ENCODE results near the gene LRRC46.
A peak's percentile ranks its signal among the peaks of the same experiment; 100 is the strongest.

Gene LRRC46

GRCh38 chr17:47834756-47835155 lies 3.3 kb downstream of the LRRC46 start:
- no peak for DNase-seq

GRCh38 chr17:47836601-47837000 lies 5.1 kb downstream of the LRRC46 start:
- DNase-seq = no peak

GRCh38 chr17:47837401-47838039 lies 6.0 kb downstream of the LRRC46 start:
- DNase-seq = no peak

GRCh38 chr17:47838636-47839035 lies 7.2 kb downstream of the LRRC46 start:
- no peak for DNase-seq

- DNase-seq = no peak
Measured at GRCh38 chr17:47839071-47839470, 7.6 kb downstream of the LRRC46 start.

GRCh38 chr17:47840001-47840741 lies 8.7 kb downstream of the LRRC46 start:
- DNase-seq = no peak

- DNase-seq = peak; percentile 85
Measured at GRCh38 chr17:47840742-47841487, 9.4 kb downstream of the LRRC46 start, which contains the start of gene SCRN2. TSS of gene SCRN2 (minus strand) at chr17:47841273. CDS start at chr17:47840843, 430 bp downstream.

- no peak for DNase-seq
Measured at GRCh38 chr17:47841488-47842291, 10.2 kb downstream of the LRRC46 start.

- DNase-seq = no peak
Measured at GRCh38 chr17:47843391-47843730, 11.9 kb downstream of the LRRC46 start.

GRCh38 chr17:47844227-47844626 lies 12.8 kb downstream of the LRRC46 start:
- DNase-seq = no peak

GRCh38 chr17:47844814-47845715 lies 13.6 kb downstream of the LRRC46 start:
- DNase-seq = no peak

GRCh38 chr17:47845716-47846075 lies 14.2 kb downstream of the LRRC46 start:
- DNase-seq = no peak

GRCh38 chr17:47846716-47847340 lies 15.4 kb downstream of the LRRC46 start:
- no peak for DNase-seq

GRCh38 chr17:47847341-47848197 lies 16.1 kb downstream of the LRRC46 start:
- peak; percentile 30 for DNase-seq

GRCh38 chr17:47848198-47848513 lies 16.7 kb downstream of the LRRC46 start:
- no peak for DNase-seq

GRCh38 chr17:47850373-47850691 lies 18.9 kb downstream of the LRRC46 start:
- DNase-seq = no peak

GRCh38 chr17:47850692-47851573 lies 19.5 kb downstream of the LRRC46 start, which contains the start of gene SP6:
TSS of gene SP6 (minus strand) at chr17:47851163. CDS start at chr17:47848429, 2,734 bp downstream.
- peak; percentile 71 for DNase-seq

GRCh38 chr17:47851764-47852112 lies 20.3 kb downstream of the LRRC46 start:
- no peak for DNase-seq

GRCh38 chr17:47852113-47852949 lies 20.9 kb downstream of the LRRC46 start:
- DNase-seq = no peak
